T-cell (primary cell): Measurements from ENCODE around the gene CACNA1G. TPM values are rescaled to one million over a fixed set of nuclear protein-coding genes. Genes with fewer than 3 reads are reported as not detected.

Experiments
- ATAC-seq, 4 experiments: fragments of 200-7000 bp in 3 of 4; fragments of 150-1000 bp in 1 of 4; cut with Tn5 transposase; replicated peaks in 1 of 4; 1 replicate in 3 of 4; 2 replicates in 1 of 4; pipeline ENCODE4 v1.10.0; 2021; ENCODE audit warnings: moderate library complexity in 3 of 4, mild to moderate bottlenecking in 2 of 4, moderate number of reproducible peaks in 1 of 4
- CTCF ChIA-PET, 2 donors: fragments of 300-600 bp; sonication (Branson Sonifier 250); formaldehyde crosslinking; loops; one replicate each; lab custom pipeline; 2022; ENCODE audit warnings: antibody characterized with exemption in 2 of 2; lab: Charles Lee
- POLR2A ChIA-PET, 2 donors: fragments of 300-600 bp; sonication (Branson Sonifier 250); formaldehyde crosslinking; loops; one replicate each; lab custom pipeline; 2022; ENCODE audit warnings: antibody characterized with exemption in 2 of 2; lab: Charles Lee
- DNase-seq, 35 experiments: peaks; one replicate each; pipeline versions ENCODE4 v3.0.0 to v3.0.0-alpha.2; 2013 to 2023
- H3K27ac ChIP-seq: one replicate; pipeline ENCODE4 v1.5.1; 2013; ENCODE audit warnings: low read length
- H3K27me3 ChIP-seq, 2 experiments: replicated peaks in 1 of 2; 1 replicate in 1 of 2; 2 replicates in 1 of 2; pipeline versions ENCODE4 v1.6.1 to v1.7.0; 2013; ENCODE audit warnings: low read length in 1 of 2, mixed read lengths in 1 of 2; ENCODE audit not compliant: control insufficient read depth in 2 of 2, insufficient read depth in 2 of 2; ENCODE audit errors: extremely low read depth in 1 of 2
- H3K36me3 ChIP-seq, 2 donors: 1 replicate in 1 of 2; 2 replicates in 1 of 2; pipeline versions ENCODE4 v1.6.1 to v1.7.0; 2013; ENCODE audit warnings: low read length in 1 of 2; ENCODE audit not compliant: control insufficient read depth in 2 of 2, insufficient read depth in 1 of 2; ENCODE audit errors: extremely low read depth in 1 of 2
- H3K4me1 ChIP-seq, 2 experiments: 1 replicate in 1 of 2; 2 replicates in 1 of 2; pipeline versions ENCODE4 v1.6.1 to v1.7.0; 2013; ENCODE audit warnings: low read length in 2 of 2, mixed read lengths in 1 of 2; ENCODE audit not compliant: insufficient read depth in 2 of 2, control insufficient read depth in 1 of 2; ENCODE audit errors: extremely low read depth in 1 of 2
- H3K4me3 ChIP-seq, 2 donors: 1 replicate in 1 of 2; 2 replicates in 1 of 2; pipeline versions ENCODE4 v1.5.1 to v1.7.0; 2013; ENCODE audit warnings: mild to moderate bottlenecking in 2 of 2, low read length in 1 of 2, moderate library complexity in 1 of 2; ENCODE audit not compliant: control insufficient read depth in 1 of 2; ENCODE audit errors: extremely low read depth in 1 of 2
- H3K9me3 ChIP-seq: 2 replicates; pipeline ENCODE4 v1.7.0; 2013
- H3K27ac Mint-ChIP-seq, 2 donors: one replicate each; pipeline ENCODE4 v1.8.0; 2020 to 2021; ENCODE audit warnings: mild to moderate bottlenecking in 2 of 2, mixed read lengths in 2 of 2
- H3K27me3 Mint-ChIP-seq, 2 donors: one replicate each; pipeline ENCODE4 v1.8.0; 2021 to 2022; ENCODE audit warnings: mixed read lengths in 2 of 2
- H3K36me3 Mint-ChIP-seq: one replicate; pipeline ENCODE4 v1.8.0; 2021; ENCODE audit warnings: mixed read lengths
- H3K4me1 Mint-ChIP-seq, 3 donors: one replicate each; pipeline ENCODE4 v1.8.0; 2020 to 2022; ENCODE audit warnings: mixed read lengths in 3 of 3, mild to moderate bottlenecking in 1 of 3
- H3K4me3 Mint-ChIP-seq, 3 donors: one replicate each; pipeline ENCODE4 v1.8.0; 2020 to 2022; ENCODE audit warnings: mild to moderate bottlenecking in 3 of 3, mixed read lengths in 3 of 3, moderate library complexity in 3 of 3
- H3K9me3 Mint-ChIP-seq, 3 donors: one replicate each; pipeline ENCODE4 v1.8.0; 2020 to 2022; ENCODE audit warnings: mixed read lengths in 3 of 3
- WGBS: methylation state at CpG from one replicate; pipeline ENCODE4 v1.1.5; 2013; ENCODE audit warnings: missing lambda C conversion rate; ENCODE audit not compliant: insufficient coverage; 5-methylcytosine and 5-hydroxymethylcytosine counted together
- total RNA-seq, 35 experiments: library from RNA in 6 of 35; stranded (reverse) in 6 of 35; fragments of 120-200 nt in 1 of 35; gene quantifications; one replicate each; pipeline versions ENCODE4 v1.2.1 to v1.2.4 and lab custom pipeline; 2013 to 2026

Gene CACNA1G
- total RNA-seq, 5 donors from 2014 or later (not counting 1 experiment from before 2014, with no cell fraction given) = not detected

DNA sequence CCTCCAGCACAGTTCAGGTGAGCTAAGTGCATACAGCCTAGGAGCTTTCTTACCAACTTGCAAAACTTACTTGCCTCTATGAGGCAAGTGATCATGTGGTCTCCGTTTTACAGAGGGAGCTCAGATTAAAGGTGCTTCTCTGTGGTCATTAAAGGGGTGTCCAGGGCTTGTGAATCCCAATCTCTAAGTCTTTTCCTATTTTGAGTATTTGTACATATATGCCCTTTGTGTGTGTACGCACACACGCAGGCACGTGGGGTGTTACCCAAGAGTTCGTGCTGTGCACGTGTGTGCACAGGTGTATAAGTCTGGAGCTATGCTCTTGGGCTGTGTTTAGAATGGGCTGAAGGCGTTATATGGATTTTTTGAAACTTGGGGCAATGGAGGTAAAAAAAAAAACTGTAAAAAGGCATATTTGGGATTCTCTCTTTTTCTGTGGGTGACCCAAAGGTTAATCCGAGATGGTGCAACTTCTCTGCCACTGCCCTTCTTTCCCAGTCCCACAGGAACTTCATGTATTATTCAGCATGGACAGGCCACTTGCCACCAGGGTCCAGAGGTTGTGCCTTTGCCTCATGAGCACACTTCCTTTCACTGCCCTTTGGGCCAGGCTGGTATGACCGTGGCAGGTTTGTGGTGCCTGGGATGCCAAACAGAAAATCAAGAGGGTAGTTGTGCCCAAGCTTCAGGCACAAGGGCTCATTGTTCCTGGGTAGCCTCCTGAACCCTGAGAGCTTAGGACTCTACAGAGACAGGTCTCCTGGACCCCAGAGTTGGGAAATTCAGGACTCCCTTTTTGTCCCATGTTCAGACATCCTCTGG lies 75.7 kb downstream of the CACNA1G start:
- no peak overlapping the region for H3K27ac ChIP-seq
- no peaks in the 10 kb centered on the region for H3K36me3 Mint-ChIP-seq
- H3K4me3 Mint-ChIP-seq = no peak overlapping the region
- H3K9me3 ChIP-seq = no peaks in the 10 kb centered on the region
- no peak for ATAC-seq
- ChIA-PET POLR2A (no interaction called here), CTCF (no interaction called here)
- 88% methylated on average over 5 of the region's 9 CpGs for WGBS
- H3K9me3 Mint-ChIP-seq = no peaks in the 10 kb centered on the region
- H3K4me1 Mint-ChIP-seq = peaks cover 0 to 7% (median 7%) of the 10 kb centered on the region in 3 donors
- DNase-seq = no peak
- no peak overlapping the region for H3K27ac Mint-ChIP-seq
- no peak overlapping the region for H3K4me3 ChIP-seq
- H3K27me3 Mint-ChIP-seq = peaks cover 51 to 68% of the 10 kb centered on the region in 2 donors
- H3K4me1 ChIP-seq = peaks cover 0 to 9% of the 10 kb centered on the region in 2 experiments
- no peaks in the 10 kb centered on the region for H3K36me3 ChIP-seq
- peaks cover 9 to 92% of the 10 kb centered on the region in 2 experiments for H3K27me3 ChIP-seq

GRCh38 chr17:50636804-50637195 lies 76.3 kb downstream of the CACNA1G start:
- H3K27ac ChIP-seq = no peak overlapping the region
- peaks cover 46 to 67% of the 10 kb centered on the region in 2 donors for H3K27me3 Mint-ChIP-seq
- peaks cover 7 to 89% of the 10 kb centered on the region in 2 experiments for H3K27me3 ChIP-seq
- no peak overlapping the region for H3K4me3 Mint-ChIP-seq
- no peak overlapping the region for H3K4me3 ChIP-seq
- H3K4me1 Mint-ChIP-seq = peaks cover 0 to 7% (median 7%) of the 10 kb centered on the region in 3 donors
- CTCF ChIA-PET = no interaction called here
- POLR2A ChIA-PET = no interaction called here
- no peaks in the 10 kb centered on the region for H3K36me3 ChIP-seq
- no peaks in the 10 kb centered on the region for H3K36me3 Mint-ChIP-seq
- peaks cover 0 to 9% of the 10 kb centered on the region in 2 experiments for H3K4me1 ChIP-seq
- no peak overlapping the region for H3K27ac Mint-ChIP-seq
- DNase-seq (no peak), ATAC-seq (no peak)
- no peaks in the 10 kb centered on the region for H3K9me3 ChIP-seq
- H3K9me3 Mint-ChIP-seq = no peaks in the 10 kb centered on the region
- 80% methylated on average over 6 of the region's 7 CpGs for WGBS

DNA sequence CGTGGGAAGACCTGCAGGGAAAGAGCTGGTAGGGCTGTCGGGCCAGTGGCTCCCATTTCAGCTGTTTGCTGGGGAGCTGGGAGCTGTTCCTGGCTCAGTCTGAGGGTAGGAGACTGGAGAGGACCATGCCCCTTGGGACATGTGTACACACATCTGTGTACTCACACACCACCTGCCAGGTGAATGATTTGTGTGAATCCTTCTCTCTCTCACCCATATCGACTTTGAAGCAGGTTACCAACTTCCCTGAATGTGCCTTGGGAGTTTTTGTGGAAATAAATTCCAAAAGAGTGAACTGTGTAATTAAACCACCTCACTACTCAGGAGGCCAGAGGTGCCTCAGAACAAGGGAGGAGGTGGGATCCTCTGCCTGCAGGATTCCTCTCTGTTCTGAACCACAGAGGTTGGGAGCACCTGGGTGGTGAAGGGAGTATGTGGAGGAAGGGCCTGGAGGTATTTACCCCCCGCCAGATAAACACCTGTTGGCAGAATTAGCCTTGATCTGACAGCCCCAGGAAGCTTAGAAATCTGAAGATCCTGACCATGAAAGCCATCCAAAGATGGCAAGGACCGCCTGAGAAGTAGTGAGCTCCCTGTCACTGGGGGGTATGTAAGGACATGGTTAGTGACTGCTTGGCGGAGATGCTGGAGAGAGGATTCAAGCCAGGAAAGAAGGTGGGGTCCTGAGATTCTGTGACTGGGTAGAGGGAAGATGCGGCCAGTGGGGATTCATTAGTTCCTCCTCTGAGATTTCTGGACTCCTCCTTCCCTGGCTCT lies 77.5 kb downstream of the CACNA1G start:
- H3K27me3 Mint-ChIP-seq = peaks cover 36 to 60% of the 10 kb centered on the region in 2 donors
- Histone ChIP-seq H3K4me1 (peaks cover 0 to 9% of the 10 kb centered on the region in 2 experiments), H3K36me3 (no peaks in the 10 kb centered on the region), H3K9me3 (no peaks in the 10 kb centered on the region), H3K4me3 (no peak overlapping the region), H3K27ac (no peak overlapping the region), H3K27me3 (peaks cover 2 to 87% of the 10 kb centered on the region in 2 experiments)
- CTCF ChIA-PET = interaction anchor here in 1 of 2 donors (0.5 to 0.6 kb wide), 2 partner anchors 15 to 415 kb away, joined by 3 to 4 read pairs; no protein-coding TSS in a partner anchor
- no peaks in the 10 kb centered on the region for H3K36me3 Mint-ChIP-seq
- peaks cover 0 to 7% (median 7%) of the 10 kb centered on the region in 3 donors for H3K4me1 Mint-ChIP-seq
- H3K9me3 Mint-ChIP-seq = no peaks in the 10 kb centered on the region
- no peak overlapping the region for H3K27ac Mint-ChIP-seq
- DNase-seq = no peak
- POLR2A ChIA-PET = no interaction called here
- ATAC-seq = no peak
- no peak overlapping the region for H3K4me3 Mint-ChIP-seq
- 63% methylated on average over 5 of the region's 7 CpGs for WGBS

DNA sequence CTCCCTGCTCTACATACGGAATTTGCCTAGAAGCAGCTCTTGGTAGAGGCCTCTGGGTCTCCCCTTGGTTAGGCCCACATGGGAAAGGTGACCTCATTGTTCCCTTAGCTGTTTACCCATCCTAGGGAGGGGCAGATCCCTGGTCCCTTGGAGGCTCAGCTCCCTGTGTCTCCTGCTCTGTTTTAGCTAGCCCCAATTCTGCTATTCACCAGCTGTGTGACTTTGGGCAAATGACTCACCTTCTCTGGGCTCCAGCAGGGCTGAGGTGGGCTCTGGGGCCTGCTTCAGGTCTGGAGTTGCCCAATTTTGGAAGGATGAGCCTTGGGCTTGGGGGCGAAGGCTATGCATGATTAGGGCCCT lies 78.1 kb downstream of the CACNA1G start:
- H3K9me3 ChIP-seq = no peaks in the 10 kb centered on the region
- no peaks in the 10 kb centered on the region for H3K36me3 Mint-ChIP-seq
- H3K4me1 Mint-ChIP-seq = peaks cover 0 to 7% (median 6%) of the 10 kb centered on the region in 3 donors
- ChIA-PET CTCF (no interaction called here), POLR2A (no interaction called here)
- no peak overlapping the region for H3K27ac ChIP-seq
- H3K9me3 Mint-ChIP-seq = no peaks in the 10 kb centered on the region
- no peaks in the 10 kb centered on the region for H3K36me3 ChIP-seq
- no peak overlapping the region for H3K4me3 Mint-ChIP-seq
- peaks cover 0 to 9% of the 10 kb centered on the region in 2 experiments for H3K4me1 ChIP-seq
- H3K27me3 Mint-ChIP-seq = peaks cover 32 to 57% of the 10 kb centered on the region in 2 donors
- H3K27me3 ChIP-seq = peaks cover 0 to 86% of the 10 kb centered on the region in 2 experiments
- DNase-seq (no peak), ATAC-seq (no peak)
- no peak overlapping the region for H3K4me3 ChIP-seq
- 100% methylated on average over 1 of the region's 2 CpGs for WGBS
- no peak overlapping the region for H3K27ac Mint-ChIP-seq

DNA sequence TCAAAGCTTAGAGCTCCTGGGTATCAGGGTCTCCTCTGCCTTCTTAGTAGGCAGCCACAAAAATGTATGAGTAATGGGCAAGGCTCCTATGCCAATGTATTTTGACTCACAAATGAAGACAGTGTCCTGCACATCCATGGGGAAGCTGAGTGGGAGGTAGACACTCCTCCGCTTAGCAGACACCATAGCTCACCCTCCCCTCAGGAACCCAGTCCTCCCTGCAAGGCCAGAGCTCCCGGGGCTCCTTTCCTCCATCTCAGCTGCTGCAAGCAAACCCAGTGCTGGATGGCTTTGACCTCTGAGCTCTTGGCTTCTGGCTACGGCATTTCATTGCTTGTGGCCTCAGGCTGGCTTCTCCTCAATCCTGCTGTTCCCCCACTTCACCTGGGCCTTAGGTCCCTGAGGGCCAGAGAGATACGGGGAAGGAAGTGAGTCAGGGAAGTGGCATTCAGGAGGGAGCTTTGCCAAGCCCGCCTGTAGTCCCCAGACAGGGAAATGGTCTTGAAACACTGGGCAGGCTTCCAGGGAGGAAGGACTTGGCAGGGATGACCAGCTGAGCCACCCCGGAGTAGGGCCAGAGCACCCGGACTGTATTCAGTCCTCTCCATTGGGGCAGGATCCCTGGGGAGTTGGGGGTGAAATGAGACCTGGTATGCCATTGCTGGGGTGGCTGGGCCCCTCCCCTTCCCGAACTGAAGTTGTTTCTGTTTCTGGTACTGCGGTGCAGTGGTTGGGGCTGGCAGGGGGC lies 78.6 kb downstream of the CACNA1G start:
- 35% methylated on average over 6 of the region's 9 CpGs for WGBS

More for the DNA sequence above, 78.6 kb downstream of the CACNA1G start:
- no peak overlapping the region for H3K27ac Mint-ChIP-seq
- H3K27me3 Mint-ChIP-seq = peaks cover 32 to 55% of the 10 kb centered on the region in 2 donors
- no peak overlapping the region for H3K4me3 ChIP-seq
- H3K27ac ChIP-seq = no peak overlapping the region
- ATAC-seq = no peak
- H3K9me3 Mint-ChIP-seq = no peaks in the 10 kb centered on the region
- H3K27me3 ChIP-seq = peaks cover 0 to 82% of the 10 kb centered on the region in 2 experiments
- peaks cover 0 to 7% (median 3%) of the 10 kb centered on the region in 3 donors for H3K4me1 Mint-ChIP-seq
- H3K36me3 Mint-ChIP-seq = no peaks in the 10 kb centered on the region
- POLR2A ChIA-PET = no interaction called here
- no peaks in the 10 kb centered on the region for H3K9me3 ChIP-seq
- H3K4me1 ChIP-seq = peaks cover 0 to 9% of the 10 kb centered on the region in 2 experiments
- DNase-seq = no peak
- CTCF ChIA-PET = no interaction called here
- H3K36me3 ChIP-seq = no peaks in the 10 kb centered on the region
- H3K4me3 Mint-ChIP-seq = no peak overlapping the region
